BLaER1 (cell line): ENCODE measurements around the gene ANKZF1.

Experiments
- H3K27ac ChIP-seq: shearing (Covaris generic); formaldehyde crosslinking; 2 replicates; pipeline ENCODE4 v1.8.1; 2022
- H3K27me3 ChIP-seq: shearing (Covaris generic); formaldehyde crosslinking; 2 replicates; pipeline ENCODE4 v1.8.1; 2022
- H3K36me3 ChIP-seq: shearing (Covaris generic); formaldehyde crosslinking; 2 replicates; pipeline ENCODE4 v1.8.1; 2022
- H3K4me1 ChIP-seq: shearing (Covaris generic); formaldehyde crosslinking; 2 replicates; pipeline ENCODE4 v1.8.1; 2022
- H3K4me2 ChIP-seq: shearing (Covaris generic); formaldehyde crosslinking; 2 replicates; pipeline ENCODE4 v1.8.1; 2022
- H3K4me3 ChIP-seq: shearing (Covaris generic); formaldehyde crosslinking; 2 replicates; pipeline ENCODE4 v1.8.1; 2022
- H3K9ac ChIP-seq: shearing (Covaris generic); formaldehyde crosslinking; 2 replicates; pipeline ENCODE4 v1.8.1; 2022
- H3K9me3 ChIP-seq: shearing (Covaris generic); formaldehyde crosslinking; 2 replicates; pipeline ENCODE4 v1.8.1; 2022
- H4K20me1 ChIP-seq: shearing (Covaris generic); formaldehyde crosslinking; 2 replicates; pipeline ENCODE4 v1.8.1; 2022
- Cebpa-rat ChIP-seq: shearing (Covaris generic); IDR thresholded peaks from 2 replicates; pipeline ENCODE4 v1.8.1; 2022

ANKZF1 gene

DNA sequence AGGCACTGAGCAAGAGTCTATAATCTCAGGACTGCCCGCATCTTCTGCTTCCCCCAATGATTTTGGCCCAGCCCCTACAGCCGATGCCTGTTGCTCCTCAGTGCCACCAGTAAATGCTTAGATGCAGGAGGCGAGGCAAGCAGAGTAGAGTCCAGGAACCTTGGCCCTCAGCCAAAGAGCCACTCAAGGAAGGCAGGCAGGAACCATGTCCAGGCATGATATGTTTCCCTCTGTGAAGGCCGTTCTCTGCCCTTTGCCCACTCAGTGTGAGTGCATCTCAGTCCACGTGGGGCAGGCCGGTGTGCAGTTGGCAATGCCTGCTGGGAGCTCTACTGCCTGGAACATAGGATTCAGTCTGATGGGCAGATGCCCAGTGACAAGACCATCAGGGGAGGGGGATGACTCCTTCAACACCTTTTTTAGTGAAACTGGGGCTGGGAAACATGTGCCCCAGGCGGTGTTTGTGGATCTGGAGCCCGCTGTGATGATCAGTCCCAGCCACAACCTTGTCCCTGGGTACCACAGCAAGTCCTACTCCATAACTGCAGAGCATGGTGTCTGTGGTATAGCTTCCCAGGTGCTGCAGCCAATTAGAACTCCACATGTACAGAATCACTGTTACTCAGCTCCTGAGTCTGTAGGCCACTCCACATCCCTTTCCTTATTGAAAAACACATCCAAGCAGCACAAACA is 39.9 kb downstream of the ANKZF1 start:
- Histone ChIP-seq H3K4me1 (0 out of 2 replicates have a peak, but pooled peaks cover 8% of the 10 kb centered on the region), H3K36me3 (no peaks in the 10 kb centered on the region), H3K9me3 (no peaks in the 10 kb centered on the region), H3K4me3 (no peak overlapping the region), H3K4me2 (no peak overlapping the region), H3K9ac (no peak overlapping the region), H3K27me3 (no peaks in the 10 kb centered on the region), H3K27ac (no peak overlapping the region), H4K20me1 (no peaks in the 10 kb centered on the region)
- no peak for TF ChIP-seq Cebpa-rat

DNA sequence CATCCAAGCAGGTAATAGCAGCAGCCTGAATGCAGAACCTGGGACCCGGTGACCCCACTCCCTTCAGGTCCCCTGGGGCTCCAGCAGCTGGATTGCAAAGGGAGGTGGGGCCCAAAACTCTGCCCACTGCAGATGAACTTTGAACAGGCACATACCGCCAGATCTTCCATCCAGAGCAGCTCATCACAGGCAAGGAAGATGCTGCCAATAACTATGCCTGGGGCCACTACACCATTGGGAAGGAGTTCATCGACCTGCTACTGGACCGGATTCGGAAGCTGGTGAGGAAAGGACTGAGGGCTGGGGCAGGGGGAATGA is 40.4 kb downstream of the ANKZF1 start:
- H3K36me3 ChIP-seq, result no peaks in the 10 kb centered on the region
- no peak overlapping the region for H3K27ac ChIP-seq
- H3K4me2 ChIP-seq, result no peak overlapping the region
- H3K4me3 ChIP-seq, result no peak overlapping the region
- no peak overlapping the region for H3K9ac ChIP-seq
- no peaks in the 10 kb centered on the region for H4K20me1 ChIP-seq
- no peak for TF ChIP-seq Cebpa-rat
- no peaks in the 10 kb centered on the region for H3K9me3 ChIP-seq
- no peaks in the 10 kb centered on the region for H3K27me3 ChIP-seq
- H3K4me1 ChIP-seq, result 0 out of 2 replicates have a peak, but pooled peaks cover 8% of the 10 kb centered on the region

DNA sequence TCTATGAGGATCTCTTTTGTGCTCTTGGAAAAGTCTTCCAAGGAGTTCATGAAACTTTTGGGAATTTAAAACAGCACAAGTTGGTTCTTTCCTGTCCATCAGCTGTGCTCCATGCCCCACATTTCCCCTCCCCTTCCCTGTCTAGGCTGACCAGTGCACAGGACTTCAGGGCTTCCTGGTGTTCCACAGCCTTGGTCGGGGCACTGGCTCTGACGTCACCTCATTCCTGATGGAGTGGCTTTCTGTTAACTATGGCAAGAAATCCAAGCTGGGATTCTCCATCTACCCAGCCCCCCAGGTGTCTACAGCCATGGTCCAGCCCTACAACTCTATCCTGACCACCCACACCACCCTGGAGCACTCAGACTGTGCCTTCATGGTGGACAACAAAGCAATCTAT is 41.4 kb downstream of the ANKZF1 start:
- H3K4me1 ChIP-seq, result 0 out of 2 replicates have a peak, but pooled peaks cover 8% of the 10 kb centered on the region
- no peaks in the 10 kb centered on the region for H3K27me3 ChIP-seq
- no peak overlapping the region for H3K9ac ChIP-seq
- TF ChIP-seq Cebpa-rat, result no peak
- H3K9me3 ChIP-seq, result no peaks in the 10 kb centered on the region
- no peak overlapping the region for H3K4me2 ChIP-seq
- H3K4me3 ChIP-seq, result no peak overlapping the region
- H3K27ac ChIP-seq, result no peak overlapping the region
- no peaks in the 10 kb centered on the region for H4K20me1 ChIP-seq
- H3K36me3 ChIP-seq, result no peaks in the 10 kb centered on the region

DNA sequence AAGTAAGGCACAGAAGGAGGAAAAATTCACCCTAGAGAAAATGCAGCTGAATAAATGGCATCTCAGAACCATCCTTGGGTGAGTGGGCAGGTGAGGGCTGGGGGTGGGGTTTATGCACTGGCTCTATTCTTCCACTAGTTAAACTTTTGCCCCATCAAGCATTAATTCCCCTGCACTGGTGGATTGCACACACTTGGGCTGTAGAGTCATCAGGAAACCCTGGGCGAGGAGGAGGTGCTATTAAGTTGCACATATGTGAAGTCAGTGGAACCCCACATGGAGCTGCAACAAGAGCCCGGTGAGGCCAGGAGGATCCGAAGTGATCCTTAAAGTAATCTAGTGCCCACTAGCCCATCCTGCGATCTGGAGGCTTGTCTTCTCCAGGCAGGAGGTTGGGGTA is 42.8 kb downstream of the ANKZF1 start:
- H4K20me1 ChIP-seq, result no peaks in the 10 kb centered on the region
- H3K27ac ChIP-seq, result no peak overlapping the region

DNA sequence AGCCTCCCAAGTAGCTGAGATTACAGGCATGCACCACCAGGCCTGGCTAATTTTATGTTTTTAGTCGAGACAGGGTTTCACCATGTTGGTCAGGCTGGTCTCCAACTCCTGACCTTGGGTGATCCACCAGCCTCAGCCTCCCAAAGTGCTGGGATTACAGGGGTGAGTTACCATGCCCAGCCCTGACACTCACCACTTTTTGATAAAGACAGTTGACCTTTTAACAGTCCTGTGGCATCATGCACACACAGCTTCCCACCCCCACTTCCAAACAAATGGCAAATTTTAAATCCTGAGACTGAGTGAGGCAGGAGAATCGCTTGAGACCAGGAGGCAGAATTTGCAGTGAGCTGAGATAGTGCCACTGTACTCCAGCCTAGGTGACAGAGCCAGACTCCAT is 43.4 kb downstream of the ANKZF1 start:
- Histone ChIP-seq H3K9ac (no peak overlapping the region), H3K9me3 (no peaks in the 10 kb centered on the region), H3K4me2 (no peak overlapping the region), H3K4me3 (no peak overlapping the region), H4K20me1 (no peaks in the 10 kb centered on the region), H3K27ac (no peak overlapping the region), H3K27me3 (no peaks in the 10 kb centered on the region), H3K36me3 (no peaks in the 10 kb centered on the region), H3K4me1 (peaks cover 6% of the 10 kb centered on the region)
- TF ChIP-seq Cebpa-rat, result no peak

More for the DNA sequence above, 42.8 kb downstream of the ANKZF1 start:
- Histone ChIP-seq H3K9ac (no peak overlapping the region), H3K4me1 (peaks cover under 1% of the 10 kb centered on the region; the same call in 1 of the 2 replicates), H3K27me3 (no peaks in the 10 kb centered on the region), H3K9me3 (no peaks in the 10 kb centered on the region), H3K4me3 (no peak overlapping the region), H3K4me2 (no peak overlapping the region), H3K36me3 (no peaks in the 10 kb centered on the region)
- TF ChIP-seq Cebpa-rat, result no peak

DNA sequence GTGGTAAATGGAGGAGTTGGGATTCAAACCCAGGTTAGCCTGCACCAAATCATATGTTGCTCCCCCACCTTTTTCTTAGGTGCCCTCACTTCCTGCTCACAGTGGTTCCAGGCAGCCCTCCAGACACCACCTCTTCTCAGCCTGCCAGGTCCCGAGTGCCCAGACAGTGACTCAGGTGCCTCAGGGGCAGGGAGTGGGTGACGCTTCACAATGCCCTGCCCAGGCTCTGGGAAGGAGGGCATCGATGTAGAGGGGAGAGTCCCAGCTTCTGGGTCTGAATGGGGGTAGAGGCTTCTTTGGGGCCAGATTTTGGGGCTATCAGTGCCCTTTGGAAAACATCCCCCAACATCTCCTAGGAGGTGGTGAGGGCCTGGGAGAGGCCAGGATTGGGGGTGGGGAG is 44.3 kb downstream of the ANKZF1 start:
- Histone ChIP-seq H3K9me3 (no peaks in the 10 kb centered on the region), H4K20me1 (no peaks in the 10 kb centered on the region), H3K9ac (no peak overlapping the region), H3K4me2 (no peak overlapping the region), H3K4me3 (no peak overlapping the region), H3K36me3 (no peaks in the 10 kb centered on the region), H3K4me1 (peaks cover 16% of the 10 kb centered on the region), H3K27ac (no peak overlapping the region), H3K27me3 (no peaks in the 10 kb centered on the region)
- no peak for TF ChIP-seq Cebpa-rat

DNA sequence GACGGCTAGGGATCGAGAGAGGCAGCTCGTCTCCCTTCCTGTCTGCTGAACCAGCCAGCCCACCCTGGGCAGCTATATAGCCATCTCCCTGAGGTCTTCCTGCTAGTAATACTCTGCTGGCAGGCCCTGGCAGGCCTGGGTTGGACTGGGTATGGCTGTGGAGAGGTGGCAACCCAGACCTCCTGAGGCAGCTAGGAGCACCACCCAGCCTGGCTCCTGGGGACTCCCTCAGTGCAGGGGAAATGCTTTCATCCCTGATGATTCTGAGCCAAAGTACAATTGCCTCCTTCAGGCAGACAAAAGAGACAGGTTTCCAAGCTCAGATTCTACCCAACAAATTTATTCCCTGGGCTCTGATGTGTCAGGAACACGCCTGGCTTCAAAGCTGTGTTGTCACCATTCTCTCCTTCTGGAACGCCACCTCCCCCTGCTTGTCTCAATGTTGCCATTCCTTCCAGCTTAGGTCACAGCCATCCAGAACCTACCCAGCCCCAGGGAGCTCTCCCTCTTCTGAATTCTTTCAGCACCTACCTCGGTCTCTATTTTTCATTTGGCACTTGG is 44.8 kb downstream of the ANKZF1 start:
- H3K4me2 ChIP-seq, result no peak overlapping the region
- H3K36me3 ChIP-seq, result no peaks in the 10 kb centered on the region
- TF ChIP-seq Cebpa-rat, result no peak
- no peaks in the 10 kb centered on the region for H3K27me3 ChIP-seq
- no peak overlapping the region for H3K27ac ChIP-seq
- no peaks in the 10 kb centered on the region for H3K9me3 ChIP-seq
- H3K9ac ChIP-seq, result no peak overlapping the region
- H3K4me1 ChIP-seq, result peaks cover 17% of the 10 kb centered on the region
- H4K20me1 ChIP-seq, result no peaks in the 10 kb centered on the region
- H3K4me3 ChIP-seq, result no peak overlapping the region

- no peaks in the 10 kb centered on the region for H3K9me3 ChIP-seq
- peak overlapping the region; percentile 85; the same call in 1 of the 2 replicates for H3K9ac ChIP-seq
- H3K27ac ChIP-seq, result peak overlapping the region; percentile 76; the same call in 1 of the 2 replicates
- H4K20me1 ChIP-seq, result peaks cover 16% of the 10 kb centered on the region; the same call in 1 of the 2 replicates
- TF ChIP-seq Cebpa-rat, result no peak
- peak overlapping the region; percentile 79 for H3K4me2 ChIP-seq
- H3K27me3 ChIP-seq, result no peaks in the 10 kb centered on the region
- peaks cover 52% of the 10 kb centered on the region for H3K4me1 ChIP-seq
- H3K4me3 ChIP-seq, result 0 out of 2 replicates have a peak overlapping the region, but pooled peaks have one; percentile 74
- H3K36me3 ChIP-seq, result no peaks in the 10 kb centered on the region
These were observed 48.4 kb downstream of the ANKZF1 start for GRCh38 chr2:219277703-219278654.

DNA sequence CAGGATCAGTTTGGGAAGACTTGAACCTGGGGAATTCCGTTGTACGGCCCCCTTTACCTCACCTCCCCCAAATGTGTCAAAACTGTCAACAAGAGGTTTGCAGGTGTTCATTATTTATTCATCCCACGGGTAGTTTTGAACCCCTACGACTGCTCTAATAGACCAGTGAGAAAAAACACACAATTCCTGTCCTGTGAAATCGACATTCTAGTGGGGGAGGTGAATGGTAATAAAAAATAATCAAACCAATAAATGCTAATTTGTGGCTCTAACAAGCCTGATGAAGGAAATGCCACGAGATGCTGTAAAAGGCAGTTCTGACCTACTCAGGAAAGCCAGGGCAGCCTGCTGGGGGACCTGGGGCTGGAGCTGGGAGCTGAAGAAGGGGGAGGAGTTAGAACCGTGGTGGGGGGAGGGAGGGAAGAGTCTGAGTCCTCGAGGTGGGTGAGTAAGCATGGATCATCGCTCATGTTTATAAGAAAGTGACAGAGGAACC is 49.1 kb downstream of the ANKZF1 start:
- Histone ChIP-seq H3K4me1 (peaks cover 60% of the 10 kb centered on the region), H3K27ac (peak overlapping the region; percentile 76), H4K20me1 (peaks cover 19% of the 10 kb centered on the region; the same call in 1 of the 2 replicates), H3K9ac (peak overlapping the region; percentile 85), H3K36me3 (no peaks in the 10 kb centered on the region), H3K4me2 (peak overlapping the region; percentile 79), H3K4me3 (peak overlapping the region; percentile 74), H3K9me3 (no peaks in the 10 kb centered on the region), H3K27me3 (no peaks in the 10 kb centered on the region)
- TF ChIP-seq Cebpa-rat, result no peak
